ENCODE data around the gene DHRS7B.

DHRS7B gene

DNA sequence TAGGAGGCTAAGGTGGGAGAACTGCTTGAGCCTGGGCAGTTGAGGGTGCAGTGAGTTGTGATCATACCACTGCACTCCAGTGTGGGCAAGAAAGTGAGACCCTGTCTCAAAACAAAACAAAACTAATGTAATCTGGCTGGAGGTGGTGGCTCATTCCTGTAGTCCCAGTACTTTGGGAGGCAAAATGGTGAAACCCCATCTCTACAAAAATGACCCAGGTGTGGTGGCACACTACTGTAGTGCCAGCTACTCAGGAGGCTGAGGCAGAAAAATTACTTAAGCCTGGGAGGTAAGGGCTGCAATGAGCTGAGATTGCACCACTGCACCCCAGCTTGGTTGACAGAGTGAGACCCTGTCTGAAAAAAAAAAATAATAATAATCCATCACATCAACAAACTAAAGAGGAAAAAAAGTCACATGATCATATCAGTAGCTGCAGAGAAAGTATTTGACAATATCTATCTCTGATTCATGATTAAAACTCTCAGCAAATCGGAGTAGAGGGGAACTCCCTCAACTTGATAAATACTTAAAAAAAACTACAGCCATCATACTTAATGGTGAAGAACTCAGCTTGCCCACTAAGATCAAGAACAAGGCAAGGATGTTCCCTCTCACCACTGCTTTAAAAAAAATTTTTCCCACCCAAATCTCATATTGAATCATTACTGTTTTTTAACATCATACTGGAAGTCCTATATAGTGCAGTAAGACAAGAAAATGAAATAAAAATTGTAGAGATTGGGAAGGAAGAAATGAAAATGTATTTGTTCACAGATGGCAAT, 31.0 kb downstream of the DHRS7B start:
- no peak for DNase-seq (ENCODE audit: low read depth in 2 of 2)

- DNase-seq (ENCODE audit: low read depth in 2 of 2): no peak
Measured at GRCh38 chr17:21160401-21160800, 33.6 kb downstream of the DHRS7B start.

DNA sequence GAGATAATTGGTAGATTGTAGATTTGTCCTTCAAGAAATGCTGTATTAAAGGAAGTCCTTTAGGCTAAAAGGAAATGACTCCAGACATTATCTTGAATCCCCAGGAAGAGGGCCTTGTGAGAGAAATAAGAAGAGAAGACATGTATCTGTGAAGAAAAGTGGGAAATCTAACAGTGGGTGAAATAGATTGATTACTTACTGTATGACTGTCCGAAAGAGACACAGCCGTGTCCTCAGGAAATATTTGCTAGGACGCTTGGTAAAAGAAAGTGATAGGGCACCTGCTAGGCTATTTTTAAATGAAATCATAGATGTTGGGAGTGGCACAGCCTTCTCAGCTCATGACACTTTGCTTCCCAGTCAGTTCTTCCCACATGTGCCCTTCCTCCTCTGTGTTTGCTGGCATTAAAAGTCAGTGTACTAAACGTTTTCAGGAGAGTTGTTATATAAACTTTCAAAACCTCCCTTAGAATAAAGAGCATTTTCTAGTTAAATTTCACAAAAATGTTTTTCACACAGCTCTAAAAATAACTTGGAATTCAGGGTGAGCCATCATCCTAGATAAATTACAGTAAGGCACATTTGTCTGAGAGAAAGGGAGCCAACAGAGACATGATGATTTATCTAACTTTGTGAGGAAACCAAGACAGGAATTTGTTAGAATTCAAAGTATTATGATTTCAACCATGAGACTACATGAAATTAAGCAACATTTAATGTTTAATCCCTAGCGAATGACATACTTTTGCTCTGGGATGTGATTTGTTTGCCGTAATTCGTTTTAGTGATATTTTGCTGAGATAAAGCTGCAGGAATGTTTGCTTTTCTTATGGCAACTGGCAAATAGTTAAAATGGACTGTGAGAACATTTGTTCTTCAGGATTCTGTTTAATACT, 35.0 kb downstream of the DHRS7B start:
- DNase-seq (ENCODE audit: low read depth in 2 of 2): no peak

- DNase-seq (ENCODE audit: low read depth in 2 of 2): no peak
Measured at GRCh38 chr17:21162394-21162775, 35.6 kb downstream of the DHRS7B start.

DNA sequence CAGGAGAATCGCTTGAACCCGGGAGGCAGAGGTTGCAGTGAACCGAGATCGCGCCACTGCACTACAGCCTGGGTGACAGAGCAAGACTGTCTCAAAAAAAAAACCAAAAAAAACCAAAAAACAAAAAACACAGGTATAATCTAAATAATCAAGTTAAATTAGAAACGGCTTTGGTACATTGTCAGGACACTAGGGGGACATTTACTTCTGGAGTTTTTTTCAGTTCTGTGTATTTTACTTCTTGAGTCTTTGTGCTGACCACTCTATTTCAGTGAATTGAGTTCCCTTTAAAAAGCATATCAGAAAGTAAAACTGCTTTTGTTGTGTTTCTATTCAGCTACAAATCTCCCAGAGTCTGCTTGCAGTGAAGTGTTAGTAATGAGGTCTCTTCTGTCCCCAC, 36.3 kb downstream of the DHRS7B start:
- no peak for DNase-seq (ENCODE audit: low read depth in 2 of 2)

GRCh38 chr17:21164216-21164615, 37.5 kb downstream of the DHRS7B start:
- DNase-seq (ENCODE audit: low read depth in 2 of 2): no peak

- DNase-seq (ENCODE audit: low read depth in 2 of 2): no peak
Measured at GRCh38 chr17:21164620-21165019, 37.9 kb downstream of the DHRS7B start.

- no peak for DNase-seq (ENCODE audit: low read depth in 2 of 2)
Measured at GRCh38 chr17:21165922-21166594, 39.3 kb downstream of the DHRS7B start.

DNA sequence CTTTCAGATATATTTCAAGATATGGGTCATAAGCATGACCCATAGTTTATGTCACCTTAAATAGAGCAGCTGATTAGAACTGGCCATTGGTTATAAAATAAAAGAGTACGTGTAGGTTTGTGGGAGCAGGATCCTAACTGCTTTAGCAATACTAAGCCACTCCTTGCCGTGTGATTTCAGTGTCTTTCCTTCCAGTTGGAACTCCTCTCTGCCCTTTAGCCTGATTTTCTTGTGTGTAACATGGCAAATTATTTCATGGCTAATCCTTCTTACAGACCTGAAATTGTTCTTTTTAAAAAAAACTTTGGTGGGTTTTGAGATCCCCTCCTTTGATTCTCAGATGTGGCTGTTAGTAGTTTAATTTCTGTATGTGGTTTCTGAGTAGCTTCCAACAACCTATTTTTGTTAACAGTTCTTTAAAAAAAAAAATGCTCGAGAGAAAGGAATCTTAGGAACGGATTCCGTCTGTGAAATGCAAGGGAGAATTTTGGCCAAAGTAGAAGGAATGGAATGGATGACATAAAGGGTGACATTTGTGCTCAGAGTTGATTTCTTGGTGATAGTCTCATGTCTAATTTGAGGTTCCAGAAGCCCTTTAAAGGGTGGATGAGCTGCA, 39.9 kb downstream of the DHRS7B start:
- no peak for DNase-seq (ENCODE audit: low read depth in 2 of 2)

DNA sequence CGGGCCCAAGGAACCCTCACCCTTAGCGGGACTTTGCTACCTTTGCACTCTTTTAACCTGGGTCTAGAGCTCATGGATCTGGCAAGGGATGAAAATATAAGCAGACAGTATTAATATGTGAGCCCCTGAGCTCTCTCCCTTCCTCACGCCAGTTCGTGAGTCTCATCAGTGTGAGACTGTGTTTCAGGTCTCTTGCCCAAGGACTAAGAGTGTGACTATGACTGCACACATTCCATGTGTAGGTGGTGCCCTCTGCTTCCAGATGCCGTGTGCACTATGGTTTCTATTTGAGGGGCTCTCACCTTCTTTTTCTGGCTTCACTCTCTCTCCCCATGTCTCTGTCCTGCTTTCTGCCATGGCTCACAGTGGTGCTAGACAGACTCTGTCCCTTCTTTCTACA, 40.5 kb downstream of the DHRS7B start:
- DNase-seq (ENCODE audit: low read depth in 2 of 2): no peak

- DNase-seq (ENCODE audit: low read depth in 2 of 2): no peak
Measured at GRCh38 chr17:21168555-21168865, 41.7 kb downstream of the DHRS7B start.

- no peak for DNase-seq (ENCODE audit: low read depth in 2 of 2)
Measured at GRCh38 chr17:21169496-21169895, 42.7 kb downstream of the DHRS7B start.

GRCh38 chr17:21170809-21171208, 44.0 kb downstream of the DHRS7B start:
- no peak for DNase-seq (ENCODE audit: low read depth in 2 of 2)

DNA sequence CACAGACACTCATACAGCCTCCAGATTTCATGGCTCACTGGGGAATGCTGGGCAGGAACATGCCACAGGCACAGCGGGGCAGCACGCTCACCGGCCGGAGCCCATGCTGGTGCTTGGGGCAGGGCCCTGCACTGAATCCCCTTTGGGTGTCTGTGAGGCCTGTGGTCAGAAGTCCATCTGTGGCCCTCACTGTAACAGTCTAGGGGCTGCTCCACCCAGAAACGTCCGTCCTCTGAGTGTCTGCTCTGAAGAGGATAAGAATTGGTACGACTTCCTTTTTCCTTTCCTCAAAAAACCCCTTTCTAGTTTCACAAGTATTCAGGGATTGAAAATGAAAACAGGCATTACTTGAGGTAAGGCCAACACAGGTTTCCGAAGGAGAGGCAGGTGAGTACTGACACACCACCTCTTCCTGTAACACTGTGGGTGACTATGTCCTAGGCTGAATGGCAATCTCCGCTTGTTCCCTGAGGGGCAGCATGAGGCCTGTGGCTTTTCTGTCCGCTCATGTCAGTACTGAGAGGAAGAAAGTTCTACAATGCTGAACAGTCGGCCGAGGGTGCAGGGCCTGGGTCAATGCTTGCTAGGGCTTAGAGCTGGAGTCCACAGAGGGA, 44.7 kb downstream of the DHRS7B start:
- DNase-seq (ENCODE audit: low read depth in 2 of 2): no peak

DNA sequence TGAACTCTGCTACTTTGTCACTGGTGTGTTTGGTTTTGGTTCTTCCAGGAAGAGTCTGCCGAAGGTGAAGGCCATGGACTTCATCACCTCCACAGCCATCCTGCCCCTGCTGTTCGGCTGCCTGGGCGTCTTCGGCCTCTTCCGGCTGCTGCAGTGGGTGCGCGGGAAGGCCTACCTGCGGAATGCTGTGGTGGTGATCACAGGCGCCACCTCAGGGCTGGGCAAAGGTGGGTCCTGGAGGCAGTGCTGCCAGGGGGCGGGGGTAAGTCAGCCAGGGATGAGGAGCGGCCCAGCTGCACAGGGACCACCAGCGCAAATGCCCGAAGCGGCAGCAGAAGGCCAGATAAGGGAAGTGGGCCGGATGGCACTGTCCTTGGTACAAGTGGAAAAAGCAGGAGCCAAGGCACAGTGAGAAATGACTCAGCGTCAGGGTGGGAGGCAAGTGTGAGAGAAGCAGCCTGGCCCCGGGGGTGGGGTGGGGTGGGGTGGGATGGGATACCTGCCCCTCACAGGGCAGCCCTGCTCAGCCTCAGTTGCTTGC, 45.3 kb downstream of the DHRS7B start:
- no peak for DNase-seq (ENCODE audit: low read depth in 2 of 2)

- no peak for DNase-seq (ENCODE audit: low read depth in 2 of 2)
Measured at GRCh38 chr17:21172846-21173245, 46.1 kb downstream of the DHRS7B start.

- DNase-seq (ENCODE audit: low read depth in 2 of 2): no peak
Measured at GRCh38 chr17:21173543-21173942, 46.8 kb downstream of the DHRS7B start.

DNA sequence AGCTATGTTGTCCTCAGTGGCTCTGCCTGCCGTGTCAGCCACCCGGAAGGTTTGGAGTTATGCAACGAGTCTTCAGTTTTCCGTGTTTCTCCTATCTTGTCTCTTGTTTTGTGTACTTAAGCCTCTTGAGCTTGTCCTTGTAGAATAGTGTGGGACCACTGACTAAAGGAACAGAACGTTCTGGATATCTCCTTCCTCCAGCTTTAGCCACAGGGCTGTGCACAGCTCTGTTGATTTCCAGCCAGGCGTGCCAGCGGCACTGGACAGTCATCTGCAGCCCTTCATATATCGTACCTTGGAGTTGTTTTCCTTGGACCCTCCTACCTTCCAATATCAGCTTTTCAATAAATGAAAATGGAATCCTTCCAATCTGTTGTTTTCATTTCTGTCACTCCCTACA, 47.4 kb downstream of the DHRS7B start:
- no peak for DNase-seq (ENCODE audit: low read depth in 2 of 2)

DNA sequence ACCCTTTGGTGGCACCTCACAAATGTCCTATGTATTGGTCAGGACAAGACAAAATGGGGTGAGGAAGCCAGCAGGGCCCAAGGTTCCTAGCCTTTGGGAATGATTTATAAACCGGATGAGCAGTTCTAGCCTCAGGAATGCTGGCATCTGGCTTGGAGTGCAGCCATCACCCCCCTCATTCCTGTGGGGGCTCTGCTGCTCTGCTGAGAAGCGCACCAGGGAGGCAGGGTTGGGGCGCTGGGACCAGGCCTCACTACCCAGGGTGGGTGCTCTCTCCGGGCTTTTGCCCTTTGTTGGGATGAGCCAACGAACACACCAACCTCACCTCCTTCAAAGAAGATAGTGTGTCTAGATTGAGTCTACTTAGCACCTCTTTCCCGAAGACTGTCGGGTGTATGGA, 47.9 kb downstream of the DHRS7B start:
- no peak for DNase-seq (ENCODE audit: low read depth in 2 of 2)

- DNase-seq (ENCODE audit: low read depth in 2 of 2): no peak
Measured at GRCh38 chr17:21176773-21177395, 50.1 kb downstream of the DHRS7B start.

DNA sequence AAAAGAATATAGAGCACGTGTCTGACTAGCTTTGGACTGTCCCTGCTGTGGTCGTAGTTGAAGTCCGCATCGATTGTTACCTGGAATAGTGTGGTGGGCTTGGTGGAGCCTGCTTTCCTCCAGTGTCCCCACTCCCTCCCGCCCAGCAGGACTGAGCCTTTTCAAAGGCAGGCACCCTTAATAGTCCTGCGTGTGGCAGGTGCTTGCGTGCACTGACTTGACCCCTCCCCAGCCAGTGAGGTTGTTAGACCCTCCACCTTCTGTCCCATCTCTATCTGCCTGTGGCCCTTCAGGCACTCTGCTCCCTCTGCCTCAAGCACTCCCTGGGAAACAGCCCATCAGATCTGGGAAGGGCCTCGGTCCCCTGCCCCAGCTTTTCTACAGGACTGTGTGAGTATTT, 50.6 kb downstream of the DHRS7B start:
- no peak for DNase-seq (ENCODE audit: low read depth in 2 of 2)
